Left cardiac atrium (tissue), 4 donors: ENCODE measurements around the gene CHMP2A. TPM values are rescaled to one million over a fixed set of nuclear protein-coding genes. Genes with fewer than 3 reads are reported as not detected.

Experiments
- ATAC-seq, 2 donors: fragments of 200-7000 bp; cut with Tn5 transposase; one replicate each; pipeline ENCODE4 v1.9.1; 2020; ENCODE audit warnings: mild to moderate bottlenecking in 2 of 2, moderate library complexity in 2 of 2
- DNase-seq: peaks from one replicate; pipeline ENCODE4 v3.0.0-alpha.2; 2020
- intact Hi-C, 2 donors: fragments of 100-400 bp; cut with DNase I; formaldehyde crosslinking; loops; one replicate each; pipeline versions ENCODE4 v1.14.1 to v1.15.1; 2022 to 2023
- total RNA-seq, 2 donors: library from RNA; stranded (reverse); fragmentation: NEBNext Ultra II Directional; extraction: Animal tissue kit (Norgen Biotek cat#: 25700); gene quantifications; one replicate each; pipeline ENCODE4 v1.2.1, GENCODE V29; 2021
- donor health status: DM: no; HTN: yes; CAD: no.
- donor health status: DM: no; HTN: yes; CAD: no; lungs with severe emphysema.
- donor health status: DM: yes; HTN: yes; CAD: no.
- donor health status: Dilated cardiomyopathy.

Gene CHMP2A
- total RNA-seq, 2 donors from 2014 or later = 109 to 113 TPM

- no peak for DNase-seq
- no peak for ATAC-seq
- intact Hi-C loops = no loop called here
Observed at GRCh38 chr19:58557221-58558065, 2.5 kb upstream of the CHMP2A start.

- no peak for DNase-seq
- no peak for ATAC-seq
- intact Hi-C loops = no loop called here
Observed at GRCh38 chr19:58556622-58557220, 1.8 kb upstream of the CHMP2A start.

GRCh38 chr19:58555920-58556621 lies 1.2 kb upstream of the CHMP2A start:
- DNase-seq = no peak
- intact Hi-C loops = no loop called here
- no peak for ATAC-seq

GRCh38 chr19:58555369-58555885 lies 522 bp upstream of the CHMP2A start:
- intact Hi-C loops = no loop called here
- DNase-seq (no peak), ATAC-seq (no peak)

- DNase-seq = no peak
- intact Hi-C loops = no loop called here
- ATAC-seq = no peak
Observed at GRCh38 chr19:58553799-58554493, 959 bp downstream of the CHMP2A start.

- ATAC-seq = no peak
- intact Hi-C loops = no loop called here
- DNase-seq = no peak
Observed at GRCh38 chr19:58552655-58553054, 2.2 kb downstream of the CHMP2A start.

GRCh38 chr19:58551577-58552471 lies 3.1 kb downstream of the CHMP2A start:
- intact Hi-C loops = no loop called here
- DNase-seq = no peak
- no peak for ATAC-seq

- ATAC-seq = no peak
- intact Hi-C loops = no loop called here
Observed at GRCh38 chr19:58551123-58551497, 3.8 kb downstream of the CHMP2A start.

GRCh38 chr19:58550362-58551122 lies 4.4 kb downstream of the CHMP2A start:
- intact Hi-C loops = no loop called here
- ATAC-seq (no peak), DNase-seq (no peak)

More at GRCh38 chr19:58551123-58551497, 3.8 kb downstream of the CHMP2A start:
- DNase-seq = no peak

GRCh38 chr19:58549664-58550361 lies 5.1 kb downstream of the CHMP2A start:
- DNase-seq (no peak), ATAC-seq (no peak)
- intact Hi-C loops = no loop called here

GRCh38 chr19:58548859-58549663 lies 5.8 kb downstream of the CHMP2A start:
- intact Hi-C loops = no loop called here
- ATAC-seq (no peak), DNase-seq (no peak)

- DNase-seq = no peak
- intact Hi-C loops = no loop called here
- ATAC-seq = no peak
Observed at GRCh38 chr19:58547323-58548312, 7.3 kb downstream of the CHMP2A start.

- DNase-seq = no peak
- no peak for ATAC-seq
- intact Hi-C loops = no loop called here
Observed at GRCh38 chr19:58546019-58546530, 8.8 kb downstream of the CHMP2A start.

- intact Hi-C loops = no loop called here
- no peak for DNase-seq
- no peak for ATAC-seq
Observed at GRCh38 chr19:58545286-58546018, 9.5 kb downstream of the CHMP2A start.
